Mucosa of descending colon (tissue), 3 donors: ENCODE results near the gene PHF8. TPM values are rescaled to one million over a fixed set of nuclear protein-coding genes. Genes with fewer than 3 reads are reported as not detected.

Experiments used
- ATAC-seq: fragments of 200-7000 bp; cut with Tn5 transposase; one replicate; pipeline ENCODE4 v1.9.1; 2020; ENCODE audit warnings: mild to moderate bottlenecking, moderate library complexity
- DNase-seq, 3 donors: peaks; one replicate each; pipeline ENCODE4 v3.0.0-alpha.2; 2020
- H3K36me3 ChIP-seq: fragments of 200-600 bp; one replicate; pipeline ENCODE4 v1.8.0; 2021; ENCODE audit warnings: low read depth, mild to moderate bottlenecking
- H3K4me1 ChIP-seq: fragments of 200-600 bp; one replicate; pipeline ENCODE4 v1.8.0; 2021; ENCODE audit warnings: low read depth, mild to moderate bottlenecking
- H3K4me3 ChIP-seq: fragments of 200-600 bp; one replicate; pipeline ENCODE4 v1.8.0; 2021; ENCODE audit warnings: mild to moderate bottlenecking
- H3K9me3 ChIP-seq: fragments of 200-600 bp; one replicate; pipeline ENCODE4 v1.8.0; 2021; ENCODE audit warnings: mild to moderate bottlenecking
- CTCF ChIP-seq: fragments of 200-600 bp; IDR thresholded peaks from one replicate; pipeline ENCODE4 v1.8.0; 2022; ENCODE audit warnings: antibody characterized with exemption, mild to moderate bottlenecking
- intact Hi-C, 2 donors: fragments of 100-400 bp; cut with DNase I in 1 of 2; cut with micrococcal nuclease in 1 of 2; formaldehyde crosslinking; loops; one replicate each; pipeline versions ENCODE4 v1.11.0 to v1.11.1; 2022; cut with DNase I, micrococcal nuclease
- total RNA-seq, 3 donors: library from RNA; stranded (reverse); fragmentation: NEBNext Ultra II Directional in 2 of 3; extraction: Animal tissue kit (Norgen Biotek cat#: 25700) in 2 of 3; gene quantifications; one replicate each; pipeline versions ENCODE4 v1.2.1 to v1.2.4, GENCODE V29; 2021 to 2023
- donor health status: DM: no; HTN: no; CAD: no; lungs with moderate emphysema.
- donor health status: DM: no; HTN: no; CAD: no.
- donor health status: DM: no; HTN: yes; CAD: no.

PHF8 gene
- total RNA-seq, 3 donors from 2014 or later, result 23.1 to 36.8 (median 29.8) TPM

DNA sequence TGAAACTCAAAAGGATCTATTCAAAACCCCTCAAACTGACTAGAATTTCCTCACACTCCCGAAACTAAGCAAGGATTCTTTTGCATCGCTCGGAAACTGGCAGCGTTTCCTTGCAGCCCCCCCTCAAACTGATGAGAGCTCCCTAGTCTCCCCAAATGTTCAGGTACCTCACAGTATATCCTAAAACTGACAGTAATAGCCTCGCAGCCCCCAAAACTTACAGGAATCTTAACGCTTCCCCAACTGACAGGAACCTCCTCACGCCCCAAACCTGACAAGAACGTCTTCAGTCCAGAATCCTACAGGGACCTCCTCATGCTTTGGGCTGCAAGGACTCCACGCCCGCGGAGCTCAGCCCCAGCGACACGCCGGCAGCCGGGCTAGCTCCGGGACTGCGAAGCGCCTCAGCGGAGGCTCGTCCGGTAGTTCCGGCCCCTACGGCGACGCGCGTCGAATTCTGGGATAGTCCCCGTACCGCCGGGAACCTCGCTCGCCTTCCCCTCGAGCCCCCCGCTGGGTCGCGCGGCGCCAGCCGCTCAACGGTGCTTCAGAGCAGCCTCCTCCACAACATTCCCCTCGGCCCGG is 640 bp downstream of the PHF8 start:
- intact Hi-C loops, result no loop called here
- Histone ChIP-seq H3K4me1 (no peaks in the 10 kb centered on the region), H3K9me3 (no peaks in the 10 kb centered on the region), H3K4me3 (peak overlapping the region; percentile 46), H3K36me3 (no peaks in the 10 kb centered on the region)
- ATAC-seq, result peak; percentile 57
- no peak for TF ChIP-seq CTCF
- peak in 2 of 3 donors; percentile 40 to 69 for DNase-seq

- DNase-seq (no peak), ATAC-seq (no peak)
- Histone ChIP-seq H3K36me3 (no peaks in the 10 kb centered on the region), H3K4me3 (peak overlapping the region; percentile 46), H3K4me1 (no peaks in the 10 kb centered on the region), H3K9me3 (no peaks in the 10 kb centered on the region)
- no peak for TF ChIP-seq CTCF
- intact Hi-C loops, result no loop called here
Observed at GRCh38 chrX:54043056-54043455, 1.2 kb downstream of the PHF8 start.

DNA sequence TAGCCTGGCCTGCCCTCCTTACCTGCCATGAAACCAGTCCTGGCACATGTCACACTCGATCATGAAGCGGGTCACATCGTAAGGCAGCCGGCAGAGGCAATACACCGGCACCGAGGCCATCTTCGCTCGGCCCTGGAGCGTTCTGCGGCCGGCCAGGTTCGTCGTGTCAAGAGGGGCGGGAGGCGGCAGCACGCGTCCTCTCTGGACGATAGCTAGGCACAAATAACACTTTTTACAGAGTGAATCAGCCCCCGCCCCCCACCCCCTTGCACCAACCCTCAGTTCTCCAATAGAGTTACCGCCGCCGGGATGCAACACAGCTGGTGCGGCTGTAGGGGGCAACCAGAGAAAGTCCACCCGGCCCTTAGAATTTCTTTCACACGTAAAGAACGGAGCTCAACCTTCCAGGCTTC is 1.7 kb downstream of the PHF8 start:
- no peak overlapping the region for H3K4me3 ChIP-seq
- H3K9me3 ChIP-seq, result no peaks in the 10 kb centered on the region
- intact Hi-C loops, result no loop called here
- H3K36me3 ChIP-seq, result no peaks in the 10 kb centered on the region
- ATAC-seq (no peak), DNase-seq (peak; percentile 30 to 55 (median 37))
- no peaks in the 10 kb centered on the region for H3K4me1 ChIP-seq
- no peak for TF ChIP-seq CTCF

DNA sequence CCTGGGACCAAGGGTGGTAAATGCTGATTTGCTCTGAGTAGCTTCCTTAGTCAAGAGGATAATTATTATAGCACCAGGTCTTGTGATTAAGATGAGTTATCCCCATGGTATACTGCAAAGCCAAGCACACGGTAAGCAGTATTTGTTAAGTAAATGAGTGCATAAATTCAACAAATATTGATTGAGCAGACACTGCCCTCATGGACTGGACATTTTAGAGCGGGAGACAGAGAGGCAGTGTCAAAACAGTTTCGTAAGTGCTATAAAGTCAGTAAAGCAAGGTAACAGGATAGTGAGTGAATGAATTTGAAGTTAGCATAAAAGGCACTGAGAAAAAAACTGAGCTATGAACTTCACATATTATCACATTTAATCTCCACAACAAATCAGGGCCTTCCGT is 13.9 kb downstream of the PHF8 start:
- ATAC-seq (no peak), DNase-seq (no peak)
- no peak overlapping the region for H3K4me3 ChIP-seq
- intact Hi-C loops, result no loop called here
- H3K36me3 ChIP-seq, result no peaks in the 10 kb centered on the region
- H3K4me1 ChIP-seq, result no peaks in the 10 kb centered on the region
- H3K9me3 ChIP-seq, result no peaks in the 10 kb centered on the region
- TF ChIP-seq CTCF, result no peak

- DNase-seq (no peak), ATAC-seq (no peak)
- TF ChIP-seq CTCF, result no peak
- H3K9me3 ChIP-seq, result no peaks in the 10 kb centered on the region
- no peak overlapping the region for H3K4me3 ChIP-seq
- intact Hi-C loops, result no loop called here
- H3K36me3 ChIP-seq, result no peaks in the 10 kb centered on the region
- H3K4me1 ChIP-seq, result no peaks in the 10 kb centered on the region
Observed at GRCh38 chrX:54029529-54030143, 14.6 kb downstream of the PHF8 start.
